Measurements from ENCODE around the gene ZC3H18.

GRCh38 chr16:88530858-88531203 lies 39.4 kb upstream of the ZC3H18 start:
- TF ChIP-seq POLR2A (IDR thresholded peaks at IDR 0.05; ENCODE audit: low read depth, low read length) = no peak
- TF ChIP-seq POLR2AphosphoS5 (IDR thresholded peaks at IDR 0.05; ENCODE audit: low read depth, low read length) = no peak

All from GM12892 (cell line).